Smooth muscle cell of trachea (primary cell): ENCODE data around the gene ATP6V1A. TPM values are rescaled to one million over a fixed set of nuclear protein-coding genes. Genes with fewer than 3 reads are reported as not detected.

Experiments
- total RNA-seq: library from RNA; depleted of rRNA; stranded (reverse); fragments of >200 nt; gene quantifications from 2 replicates; pipeline ENCODE4 v1.2.1, GENCODE V29; 2014

Gene ATP6V1A
- total RNA-seq: 142 TPM in 2 replicates

DNA sequence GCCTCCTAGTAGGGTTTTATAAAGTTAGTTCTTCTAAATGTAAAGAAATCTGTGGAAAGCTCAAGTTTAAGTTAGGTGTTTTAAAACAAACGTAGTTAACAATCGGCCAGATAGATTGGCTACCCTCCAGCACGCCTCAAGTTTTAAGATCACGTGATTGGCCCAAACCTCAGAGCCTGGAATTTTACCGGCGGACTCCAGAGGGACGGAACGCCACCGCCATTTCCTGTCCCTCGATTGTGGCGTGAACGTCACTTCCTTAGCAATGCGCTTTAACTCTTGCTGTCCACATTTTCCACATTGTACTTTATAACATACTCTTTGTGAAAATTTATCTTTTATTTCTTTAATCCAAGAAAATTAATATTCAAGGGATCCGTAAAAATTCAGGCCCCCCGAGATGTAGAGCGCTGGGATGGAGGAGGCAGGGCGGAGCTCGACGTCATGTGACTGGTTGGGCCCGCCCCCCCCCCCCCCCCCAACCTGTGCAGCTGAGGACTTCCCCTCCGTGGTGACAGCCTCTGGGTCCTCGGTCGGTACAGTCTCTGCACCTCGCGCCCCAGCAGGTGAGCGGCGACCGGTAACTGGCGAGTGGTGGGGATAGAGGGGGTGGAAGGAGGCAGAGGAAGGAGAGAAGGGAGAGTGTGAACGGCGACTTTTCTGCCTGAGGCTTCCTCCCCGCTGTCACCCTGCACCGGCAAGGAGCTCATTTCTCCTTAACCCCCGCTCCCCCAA lies at the start of gene ATP6V1A:
Gene ATP6V1A, plus strand, starts transcription at position 488 of the 735 bp plus-strand sequence. CDS start 31,719 bp downstream, outside the sequence.

DNA sequence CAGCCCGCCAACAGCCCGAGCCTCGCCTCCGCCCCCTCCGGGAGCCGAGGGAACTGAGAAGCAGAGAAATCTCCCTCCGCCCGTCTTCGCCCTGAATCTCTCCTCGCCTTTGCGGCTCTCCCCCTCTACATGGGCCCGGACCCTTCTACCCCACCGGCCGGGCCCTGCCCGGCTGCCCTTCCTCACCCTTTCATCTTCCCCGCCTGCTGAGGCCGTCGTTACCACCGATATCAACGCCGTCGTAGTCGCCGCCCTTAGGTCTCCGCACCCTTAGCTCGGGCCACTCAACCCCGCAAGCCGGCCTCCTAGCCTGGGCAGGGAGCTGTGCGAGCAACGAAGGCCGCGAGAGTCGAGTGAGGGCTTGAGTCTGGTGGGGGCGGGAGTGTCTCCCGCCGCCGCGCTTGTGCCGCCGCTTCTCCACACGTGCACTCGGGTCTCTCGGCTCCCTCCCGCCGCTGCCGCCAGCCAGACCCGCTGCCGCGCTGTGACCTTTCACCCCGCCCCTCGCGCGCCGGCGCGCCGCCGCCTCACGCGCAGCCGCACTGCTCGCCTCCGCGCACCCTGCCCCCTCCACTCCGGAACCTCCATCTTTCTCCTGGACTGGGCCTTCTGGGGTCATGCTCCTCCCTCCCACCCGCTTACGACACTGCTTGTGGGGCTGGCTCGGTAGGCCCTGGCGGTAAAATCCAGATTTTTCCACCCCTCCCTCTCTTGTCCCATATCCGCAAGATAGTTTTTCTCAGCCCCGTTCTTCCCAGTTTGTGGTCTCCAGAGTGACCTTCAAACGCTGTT lies 883 bp upstream of the ATP6V1A start, which contains the start of gene NAA50:
Gene NAA50, minus strand, starts transcription at position 494 of the 792 bp plus-strand sequence. Its CDS starts 300 bp downstream, at position 194.

DNA sequence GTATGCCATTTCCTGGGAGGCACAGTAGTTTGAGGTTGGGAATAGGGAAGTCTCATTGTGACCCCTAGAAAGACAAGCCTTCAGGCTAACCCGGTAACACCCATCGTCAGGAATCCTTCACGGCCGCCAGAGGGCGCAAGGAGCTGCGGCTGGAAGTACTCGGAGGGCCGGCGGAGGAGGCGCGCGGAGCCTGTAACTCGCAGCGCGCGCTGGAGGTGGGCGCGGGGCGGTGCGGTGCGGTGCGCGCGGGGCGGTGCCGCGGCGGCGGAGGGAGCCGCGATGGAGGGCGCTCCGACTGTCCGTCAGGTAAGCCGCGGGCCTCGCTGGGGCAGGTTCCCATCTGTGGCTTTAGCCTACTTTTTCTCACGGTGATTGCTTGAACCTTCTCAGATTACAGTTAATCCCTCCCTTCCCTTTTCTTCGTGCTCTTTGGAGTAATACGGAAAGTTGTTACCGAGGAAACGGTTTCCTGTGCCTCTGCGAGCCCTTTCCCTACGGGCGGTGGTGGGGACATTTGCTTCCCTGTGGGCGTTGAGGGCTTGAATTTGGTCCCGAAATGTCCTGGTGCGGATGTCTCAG lies 91.9 kb downstream of the ATP6V1A start, which contains the start of gene GRAMD1C:
Gene GRAMD1C, plus strand, starts transcription at position 158 of the 579 bp plus-strand sequence. Its CDS starts 122 bp downstream, at position 280.

Other genes with a start within 250 kb of the ATP6V1A start
- 9.6 and 20.8 TPM in 2 replicates for gene SPICE1, start 231.9 kb upstream of the ATP6V1A start, total RNA-seq
- gene SIDT1, start 214.5 kb upstream of the ATP6V1A start, total RNA-seq: not detected in 2 replicates
- gene USF3, start 50.4 kb upstream of the ATP6V1A start, total RNA-seq: 9.4 and 12.9 TPM in 2 replicates
- 203 and 358 TPM in 2 replicates for gene NAA50, start 786 bp upstream of the ATP6V1A start, total RNA-seq
- gene GRAMD1C, start 91.8 kb downstream of the ATP6V1A start, total RNA-seq: 3.8 and 7.1 TPM in 2 replicates
- 0.66 and 0.73 TPM in 2 replicates for gene ZDHHC23, start 201.0 kb downstream of the ATP6V1A start, total RNA-seq